Stimulated activated CD8-positive, alpha-beta memory T cell treated with anti-CD3 and anti-CD28 coated beads, Interleukin-7, amount 100 ng/mL, for 4 hours (primary cell): ENCODE data around the gene KIF24.
"Not testable (repeated sequence)": the region's sequence is repeated elsewhere in the genome, so short reads cannot be mapped to it uniquely, and the experiment has no call there.

ENCODE experiments used
- DNase-seq, 2 donors: peaks; one replicate each; pipeline ENCODE4 v3.0.0-alpha.2; 2020; ENCODE audit warnings: low read depth in 2 of 2

KIF24 gene

DNA sequence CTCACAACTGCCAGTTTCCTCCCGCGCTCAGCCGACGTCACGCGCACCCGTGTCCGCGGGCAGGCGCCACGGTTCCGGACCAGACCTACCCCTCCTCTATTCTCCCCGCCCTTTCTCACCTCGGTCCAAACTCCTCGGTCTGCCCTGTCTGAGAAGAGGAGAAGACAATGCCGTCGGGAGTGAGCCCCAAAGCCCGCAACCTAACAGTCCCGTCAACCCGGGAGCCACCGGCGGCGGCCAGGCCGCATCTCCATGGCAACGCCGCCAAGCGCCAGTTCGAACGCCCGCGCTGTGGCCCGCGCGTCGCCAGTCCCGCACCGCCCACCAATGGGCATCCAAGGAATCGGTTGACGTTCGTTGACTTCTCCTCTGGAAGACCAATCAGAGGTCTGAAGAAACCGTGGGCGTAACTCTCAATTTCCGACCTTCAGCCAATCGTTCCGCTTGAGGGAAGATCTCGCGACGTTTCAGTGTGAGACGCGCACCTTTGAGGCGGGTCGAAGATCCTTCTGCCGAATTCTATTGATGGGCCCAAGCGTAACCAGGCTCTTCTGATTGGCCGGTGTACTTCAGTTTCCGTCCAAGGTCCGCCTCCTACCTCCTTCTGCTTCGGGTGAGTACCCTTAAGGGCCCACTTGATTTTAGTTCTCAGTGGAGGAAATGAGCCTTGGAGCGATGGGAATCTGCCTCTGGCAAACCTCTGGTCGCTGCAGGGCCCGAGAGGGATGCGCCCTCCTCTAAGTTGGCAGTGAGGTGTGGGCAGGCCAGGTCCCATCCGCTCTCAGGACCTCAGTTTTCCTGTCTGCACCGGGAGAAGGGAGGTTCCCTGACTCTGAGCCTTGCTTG is at the start of gene KIF24, which contains the start of gene NUDT2:
Gene KIF24 (minus strand): TSS at position 282 of the 846 bp plus-strand sequence. CDS start 17,922 bp downstream, outside the sequence.
Gene NUDT2 (plus strand): TSS at position 583 of the 846 bp plus-strand sequence. CDS start 9,471 bp downstream, outside the sequence.
- peak; percentile 92 to 96 for DNase-seq

- no peak for DNase-seq
Measured at GRCh38 chr9:34378376-34379060, 49.5 kb upstream of the KIF24 start.

GRCh38 chr9:34377404-34377746 is 48.3 kb upstream of the KIF24 start:
- no peak for DNase-seq

GRCh38 chr9:34376596-34377403 is 47.7 kb upstream of the KIF24 start, which contains the start of gene MYORG:
TSS of gene MYORG (minus strand) at chr9:34376898. CDS start at chr9:34372943, 3,955 bp downstream.
- peak; percentile 94 to 95 for DNase-seq

- peak in 1 of 2 donors; percentile 32 for DNase-seq
Measured at GRCh38 chr9:34375901-34376595, 47.0 kb upstream of the KIF24 start.

DNA sequence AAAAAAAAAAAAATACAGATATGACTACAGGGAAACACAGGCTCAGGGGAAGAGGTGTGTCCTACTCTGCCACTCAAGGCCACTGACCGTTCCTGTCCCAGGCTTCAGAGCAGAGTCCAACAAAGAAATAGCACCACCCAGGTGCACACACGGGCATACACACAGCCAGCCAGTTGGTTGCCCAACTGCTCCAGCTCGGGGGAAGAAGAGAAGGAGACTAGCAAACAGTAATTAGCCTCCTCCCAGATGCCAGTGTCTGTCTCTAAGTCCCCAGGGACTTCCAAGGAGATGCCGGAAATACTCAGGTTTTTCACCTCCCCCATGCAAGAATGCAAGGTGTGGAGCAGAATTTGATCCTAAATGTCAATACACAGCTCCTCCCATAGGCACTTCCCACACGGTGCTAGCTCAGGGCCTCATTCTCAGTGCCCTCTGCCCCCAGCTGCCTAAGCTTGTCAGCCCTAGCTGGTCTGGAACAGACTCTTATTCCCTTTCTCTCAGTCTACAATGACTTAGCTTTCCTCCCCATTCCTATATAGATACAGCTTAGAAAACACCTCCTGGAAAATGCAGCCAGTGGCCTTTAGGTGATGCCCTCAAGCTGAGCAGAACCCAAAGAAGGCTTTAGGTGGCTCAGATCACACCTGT is 46.0 kb upstream of the KIF24 start:
- DNase-seq = no peak

DNA sequence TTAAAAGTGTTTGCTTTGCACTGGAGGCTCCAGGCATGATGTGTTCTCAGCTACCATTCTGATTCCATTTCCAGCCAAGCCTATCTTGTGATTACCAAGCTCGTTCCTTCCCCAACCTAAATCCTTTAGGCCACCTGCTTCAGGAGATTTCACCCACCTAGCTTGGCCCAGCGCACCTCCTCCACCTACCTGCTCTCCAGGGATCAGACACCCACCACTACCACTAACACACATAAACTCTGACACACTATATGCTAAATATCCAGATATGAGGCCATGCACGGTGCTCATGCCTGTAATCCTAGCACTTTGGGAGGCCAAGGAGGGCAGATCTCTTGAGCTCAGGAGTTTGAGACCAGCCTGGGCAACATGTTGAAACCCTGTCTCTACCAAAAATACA is 45.3 kb upstream of the KIF24 start:
- no peak for DNase-seq

DNA sequence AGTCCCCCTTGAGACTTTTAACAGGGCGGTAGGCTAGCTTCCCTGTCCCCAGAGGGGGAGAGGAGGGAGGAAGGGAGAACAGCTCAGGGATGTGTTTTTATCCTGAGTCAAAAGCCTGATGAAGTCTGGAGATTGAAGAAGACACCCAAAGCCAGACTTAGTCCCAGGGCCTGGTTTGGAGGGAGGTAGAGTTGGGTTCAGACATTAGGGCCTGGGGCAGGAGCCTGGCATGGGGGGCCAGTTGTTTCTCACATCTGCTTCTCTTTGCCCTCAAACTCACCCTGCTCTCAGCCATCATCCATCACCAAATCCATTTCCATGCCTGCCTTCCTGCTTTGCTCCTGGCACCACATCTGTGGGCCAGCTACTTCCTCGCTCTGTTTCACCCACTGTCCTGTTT is 44.7 kb upstream of the KIF24 start:
- no peak for DNase-seq

- no peak for DNase-seq
Measured at GRCh38 chr9:34372467-34373011, 43.5 kb upstream of the KIF24 start.

DNA sequence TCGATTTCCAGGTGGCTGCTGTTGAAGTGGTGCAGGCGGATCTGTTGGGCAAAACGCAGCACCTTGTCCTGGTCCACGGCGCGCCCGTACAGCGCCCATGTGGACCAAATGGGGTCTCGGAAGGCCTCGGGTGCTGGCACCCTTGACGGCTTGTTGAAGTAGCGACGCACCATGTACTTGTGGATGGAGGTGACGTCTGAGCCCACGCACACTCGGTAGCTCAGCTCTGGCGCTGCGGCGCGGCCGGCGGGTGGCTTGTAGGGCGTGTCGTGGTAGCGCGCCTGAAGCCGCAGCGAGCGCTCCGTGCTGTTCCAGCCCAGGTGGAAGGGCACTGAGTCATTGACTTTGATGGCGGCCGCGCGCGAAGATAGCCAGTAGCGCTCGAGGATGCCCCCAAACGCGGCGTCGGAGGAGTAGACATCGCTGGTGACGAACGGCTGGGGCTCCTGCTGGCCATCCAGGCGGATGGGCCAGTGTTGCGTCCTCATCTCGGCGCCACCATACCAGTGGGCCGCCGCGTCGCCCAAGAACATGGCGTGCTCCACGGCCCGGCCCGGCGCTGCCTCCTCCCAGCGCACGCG is 42.9 kb upstream of the KIF24 start:
- DNase-seq = no peak

GRCh38 chr9:34370970-34371880 is 42.2 kb upstream of the KIF24 start:
- peak in 1 of 2 donors; percentile 17 for DNase-seq

GRCh38 chr9:34370335-34370969 is 41.4 kb upstream of the KIF24 start:
- DNase-seq = no peak

- DNase-seq = no peak
Measured at GRCh38 chr9:34369636-34370035, 40.6 kb upstream of the KIF24 start.

DNA sequence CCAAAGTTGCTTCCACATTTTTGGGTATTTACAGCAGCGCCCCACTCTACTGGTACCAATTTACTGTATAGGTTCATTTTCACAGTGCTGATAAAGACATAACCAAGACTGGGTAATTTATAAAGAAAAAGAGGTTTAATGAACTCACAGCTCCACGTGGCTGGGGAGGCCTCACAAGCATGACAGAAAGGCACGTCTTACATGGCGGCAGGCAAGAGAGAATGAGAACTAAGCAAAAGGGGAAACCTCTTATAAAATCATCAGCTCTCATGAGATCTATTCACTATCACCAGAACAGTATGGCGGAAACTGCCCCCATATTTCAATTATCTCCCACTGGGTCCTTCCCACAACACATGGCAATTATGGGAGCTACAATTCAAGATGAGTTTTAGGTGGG is 39.7 kb upstream of the KIF24 start:
- DNase-seq = not testable (repeated sequence)

DNA sequence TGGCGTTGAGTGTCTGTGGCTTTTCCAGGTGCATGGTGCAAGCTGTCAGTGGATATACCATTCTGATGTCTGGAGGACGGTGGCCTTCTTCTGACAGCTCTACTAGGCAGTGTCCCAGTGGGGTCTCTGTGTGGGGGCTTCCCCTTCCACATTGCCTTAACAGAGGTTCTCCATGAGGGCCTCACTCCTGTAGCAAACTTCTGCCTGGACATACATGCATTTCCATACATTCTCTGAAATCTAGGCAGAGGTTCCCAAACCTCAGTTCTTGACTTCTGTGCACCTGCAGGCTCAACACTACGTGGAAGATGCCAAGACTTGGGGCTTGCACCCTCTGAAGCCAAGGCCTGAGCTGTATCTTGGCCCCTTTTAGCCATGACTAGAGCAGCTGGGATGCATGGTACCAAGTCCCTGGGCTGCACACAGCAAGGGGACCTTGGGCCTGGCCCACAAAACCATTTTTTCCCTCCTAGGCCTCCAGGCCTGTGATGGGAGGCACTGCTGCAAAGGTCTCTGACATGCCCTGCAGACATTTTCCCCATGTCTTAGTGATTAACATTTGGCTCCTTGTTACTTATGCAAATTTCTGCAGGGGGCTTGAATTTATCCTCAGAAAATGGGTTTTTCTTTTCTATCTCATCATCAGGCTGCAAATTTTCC is 38.8 kb upstream of the KIF24 start:
- not testable (repeated sequence) for DNase-seq

GRCh38 chr9:34366365-34366764 is 37.3 kb upstream of the KIF24 start:
- DNase-seq = no peak

GRCh38 chr9:34365282-34365681 is 36.2 kb upstream of the KIF24 start:
- no peak for DNase-seq
